ENCODE results near the gene POR. TPM values are rescaled to one million over a fixed set of nuclear protein-coding genes. Genes with fewer than 3 reads are reported as not detected.

The POR gene
- total and polyA plus RNA-seq, 2 donors, result 44.6 to 114 TPM

DNA sequence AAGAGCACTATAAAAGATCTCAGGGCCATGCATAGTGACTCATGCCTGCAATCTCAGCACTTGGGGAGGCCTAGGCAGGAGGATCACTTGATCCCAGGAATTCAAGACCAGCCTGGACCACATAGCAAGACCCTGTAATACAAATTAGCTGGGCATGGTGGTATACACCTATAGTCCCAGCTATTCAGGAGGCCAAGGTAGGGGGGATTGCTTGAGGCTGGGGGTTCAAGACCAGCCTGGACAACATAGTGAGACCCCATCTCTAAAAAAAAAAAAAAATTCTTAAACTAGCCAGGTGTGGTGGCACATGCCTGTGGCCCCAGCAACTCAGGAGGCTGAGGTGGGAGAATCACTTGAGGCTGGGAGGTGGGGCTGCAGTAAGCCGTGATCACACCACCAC, 117.0 kb downstream of the POR start:
- Histone ChIP-seq H3K27ac (ENCODE audit: low read depth in 1 of 2, low read length in 1 of 2) (no peak overlapping the region), H3K4me3 (ENCODE audit: low read length in 2 of 2) (no peak overlapping the region), H3K4me1 (ENCODE audit: control insufficient read depth in 2 of 2, insufficient read depth in 2 of 2, low read length in 2 of 2) (no peaks in the 10 kb centered on the region), H3K9me3 (ENCODE audit: control insufficient read depth in 2 of 2, insufficient read depth in 1 of 2, low read length in 1 of 2) (no peaks in the 10 kb centered on the region), H3K27me3 (ENCODE audit: control insufficient read depth in 2 of 2, insufficient read depth in 1 of 2, low read length in 1 of 2) (no peaks in the 10 kb centered on the region), H3K36me3 (ENCODE audit: control insufficient read depth in 2 of 2, insufficient read depth in 2 of 2, low read length in 1 of 2) (peaks cover 4 to 7% of the 10 kb centered on the region in 2 donors)
- WGBS, result 100% methylated on average over 1 of the region's 1 CpG
- DNase-seq (ENCODE audit: low read depth in 6 of 9, low spot score in 9 of 9), result no peak

Other genes starting within 250 kb of the POR start
- 3.3 TPM for gene HIP1, start 176.2 kb upstream of the POR start, total RNA-seq
- gene HIP1, start 176.2 kb upstream of the POR start, polyA plus RNA-seq, result 3.5 TPM
- gene CCL26, start 142.9 kb upstream of the POR start, total RNA-seq, result 0.14 TPM
- 3.1 TPM for gene CCL26, start 142.9 kb upstream of the POR start, polyA plus RNA-seq
- 0.19 TPM for gene CCL24, start 101.3 kb upstream of the POR start, total RNA-seq
- 0.78 TPM for gene CCL24, start 101.3 kb upstream of the POR start, polyA plus RNA-seq
- gene RHBDD2, start 36.1 kb upstream of the POR start, total RNA-seq, result 18.3 TPM
- 90.7 TPM for gene RHBDD2, start 36.1 kb upstream of the POR start, polyA plus RNA-seq
- 6.8 TPM for gene TMEM120A, start 79.4 kb downstream of the POR start, total RNA-seq
- 48.8 TPM for gene TMEM120A, start 79.4 kb downstream of the POR start, polyA plus RNA-seq
- gene STYXL1, start 132.8 kb downstream of the POR start, total RNA-seq, result 36.9 TPM
- 55.9 TPM for gene STYXL1, start 132.8 kb downstream of the POR start, polyA plus RNA-seq
- gene MDH2, start 133.0 kb downstream of the POR start, total RNA-seq, result 69.7 TPM
- 57.5 TPM for gene MDH2, start 133.0 kb downstream of the POR start, polyA plus RNA-seq